CD14-positive monocyte (primary cell): Measurements from ENCODE around the gene RBFOX2. TPM values are rescaled to one million over a fixed set of nuclear protein-coding genes. Genes with fewer than 3 reads are reported as not detected.

Experiments
- DNase-seq, 3 donors: peaks; one replicate each; pipeline ENCODE4 v3.0.0-alpha.2; 2011 to 2022
- H2AFZ ChIP-seq: 2 replicates; pipeline ENCODE4 v1.6.0; 2012; ENCODE audit warnings: mild to moderate bottlenecking, low read depth, low read length, inconsistent platforms; ENCODE audit not compliant: insufficient read depth, poor library complexity, severe bottlenecking
- H3K27ac ChIP-seq, 2 donors: 1 replicate in 1 of 2; 2 replicates in 1 of 2; pipeline ENCODE4 v1.5.1; 2012 to 2013; ENCODE audit warnings: low read length in 2 of 2, control low read depth in 1 of 2, inconsistent platforms in 1 of 2, low read depth in 1 of 2, mild to moderate bottlenecking in 1 of 2
- H3K27me3 ChIP-seq, 2 donors: one replicate each; pipeline versions ENCODE4 v1.6.0 to v1.6.1; 2011 to 2013; ENCODE audit warnings: low read length in 2 of 2; ENCODE audit not compliant: control insufficient read depth in 2 of 2, insufficient read depth in 2 of 2
- H3K36me3 ChIP-seq, 2 donors: replicated peaks in 1 of 2; 1 replicate in 1 of 2; 2 replicates in 1 of 2; pipeline versions ENCODE4 v1.5.1 to v1.6.1; 2012 to 2013; ENCODE audit warnings: low read length in 2 of 2, control low read depth in 1 of 2, inconsistent platforms in 1 of 2, mild to moderate bottlenecking in 1 of 2; ENCODE audit not compliant: insufficient read depth in 2 of 2, control insufficient read depth in 1 of 2
- H3K4me1 ChIP-seq, 2 donors: 1 replicate in 1 of 2; 2 replicates in 1 of 2; pipeline versions ENCODE4 v1.5.1 to v1.6.1; 2012 to 2013; ENCODE audit warnings: low read length in 2 of 2, control low read depth in 1 of 2, inconsistent platforms in 1 of 2, mild to moderate bottlenecking in 1 of 2, moderate library complexity in 1 of 2; ENCODE audit not compliant: insufficient read depth in 2 of 2, control insufficient read depth in 1 of 2
- H3K4me2 ChIP-seq: replicated peaks from 2 replicates; pipeline ENCODE3; 2012; ENCODE audit warnings: low read length, moderate library complexity, mild to moderate bottlenecking; ENCODE audit not compliant: poor library complexity, severe bottlenecking; ENCODE audit errors: extremely low read depth
- H3K4me3 ChIP-seq, 3 experiments: fragments of 200-600 bp in 1 of 3; sonication (generic) in 1 of 3; replicated peaks in 1 of 3; 1 replicate in 2 of 3; 2 replicates in 1 of 3; pipeline ENCODE4 v1.5.1; 2011 to 2013; ENCODE audit warnings: low read length in 3 of 3, mild to moderate bottlenecking in 3 of 3, control low read depth in 2 of 3, low read depth in 2 of 3, inconsistent platforms in 1 of 3, moderate library complexity in 1 of 3
- H3K79me2 ChIP-seq: 2 replicates; pipeline ENCODE4 v1.6.0; 2012; ENCODE audit warnings: mild to moderate bottlenecking, control low read depth, inconsistent platforms, low read length, moderate library complexity; ENCODE audit not compliant: insufficient read depth
- H3K9ac ChIP-seq: 2 replicates; pipeline ENCODE4 v1.6.0; 2017; ENCODE audit warnings: low read length, mild to moderate bottlenecking; ENCODE audit not compliant: insufficient read depth, poor library complexity, severe bottlenecking
- H3K9me3 ChIP-seq, 2 donors: replicated peaks in 1 of 2; 1 replicate in 1 of 2; 2 replicates in 1 of 2; pipeline versions ENCODE4 v1.5.1 to v1.6.1; 2012 to 2013; ENCODE audit warnings: low read length in 2 of 2, control low read depth in 1 of 2; ENCODE audit not compliant: control insufficient read depth in 1 of 2, insufficient read depth in 1 of 2
- H4K20me1 ChIP-seq: 2 replicates; pipeline ENCODE4 v1.6.0; 2012; ENCODE audit warnings: mild to moderate bottlenecking, low read length, control low read depth, moderate library complexity; ENCODE audit not compliant: insufficient read depth
- H3K27ac Mint-ChIP-seq, 7 donors: one replicate each; pipeline ENCODE4 v1.8.0; 2020; ENCODE audit warnings: mild to moderate bottlenecking in 7 of 7, mixed read lengths in 7 of 7, moderate library complexity in 6 of 7, inconsistent platforms in 2 of 7
- H3K27me3 Mint-ChIP-seq, 3 donors: one replicate each; pipeline ENCODE4 v1.8.0; 2021 to 2022; ENCODE audit warnings: low read depth in 3 of 3, mild to moderate bottlenecking in 3 of 3, mixed read lengths in 3 of 3, moderate library complexity in 3 of 3, inconsistent platforms in 1 of 3
- H3K36me3 Mint-ChIP-seq, 2 donors: one replicate each; pipeline ENCODE4 v1.8.0; 2020; ENCODE audit warnings: mixed read lengths in 2 of 2, inconsistent platforms in 1 of 2, mild to moderate bottlenecking in 1 of 2
- H3K4me1 Mint-ChIP-seq: one replicate; pipeline ENCODE4 v1.8.0; 2020; ENCODE audit warnings: mild to moderate bottlenecking, mixed read lengths
- H3K4me3 Mint-ChIP-seq, 2 donors: one replicate each; pipeline ENCODE4 v1.8.0; 2020; ENCODE audit warnings: mild to moderate bottlenecking in 2 of 2, mixed read lengths in 2 of 2, moderate library complexity in 1 of 2
- H3K9me3 Mint-ChIP-seq, 7 donors: one replicate each; pipeline ENCODE4 v1.8.0; 2020 to 2022; ENCODE audit warnings: mixed read lengths in 7 of 7, mild to moderate bottlenecking in 6 of 7, moderate library complexity in 6 of 7, inconsistent platforms in 2 of 7
- WGBS: methylation state at CpG from one replicate; pipeline ENCODE4 v1.1.5; 2013; ENCODE audit warnings: missing lambda C conversion rate; ENCODE audit not compliant: insufficient coverage; 5-methylcytosine and 5-hydroxymethylcytosine counted together
- intact Hi-C, 2 donors: fragments of 100-400 bp; cut with micrococcal nuclease; formaldehyde crosslinking; loops; one replicate each; pipeline versions ENCODE4 v1.15.0 to v1.15.1; 2023
- polyA plus RNA-seq, 3 donors: library from polyadenylated mRNA; depleted of rRNA in 1 of 3; unstranded in 2 of 3; stranded (reverse) in 1 of 3; fragments of 300-500 nt in 2 of 3; fragments of >200 nt in 1 of 3; fragmentation: Illumina TruSeq in 2 of 3; gene quantifications; 1 replicate in 2 of 3; 2 replicates in 1 of 3; pipeline ENCODE4 v1.2.3, GENCODE V29; 2012 to 2021
- TF ChIP-seq, protein P1 (sequence below): fragments of 200-600 bp; IDR thresholded peaks from one replicate; pipeline ENCODE4 v1.8.0; 2022; ENCODE audit warnings: antibody characterized with exemption, mild to moderate bottlenecking

The RBFOX2 gene
- polyA plus RNA-seq, 3 donors, result not detected

DNA sequence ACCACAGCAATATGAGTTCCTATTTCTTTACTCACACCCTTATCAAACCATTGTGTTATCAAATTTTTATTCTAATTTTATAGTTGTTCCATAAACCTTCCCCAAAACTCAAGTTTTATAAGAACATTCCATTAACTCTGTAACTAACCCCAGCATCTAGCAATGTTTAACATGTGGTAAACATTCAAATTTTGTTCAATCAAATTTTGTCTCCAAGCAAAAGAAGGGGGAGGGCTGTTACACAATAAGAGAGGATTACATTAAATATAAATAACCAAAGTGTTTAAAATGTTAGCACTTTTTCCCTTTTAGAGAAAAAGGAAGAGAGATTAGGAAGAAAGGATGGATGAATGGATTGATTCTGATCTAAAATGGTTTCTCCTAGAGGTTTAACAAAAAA lies 20.5 kb downstream of the RBFOX2 start:
- Histone ChIP-seq H2AFZ (no peak overlapping the region), H4K20me1 (no peaks in the 10 kb centered on the region), H3K4me2 (no peak overlapping the region), H3K27ac (no peak overlapping the region), H3K27me3 (no peaks in the 10 kb centered on the region), H3K4me1 (no peaks in the 10 kb centered on the region), H3K36me3 (no peaks in the 10 kb centered on the region), H3K9ac (no peak overlapping the region), H3K79me2 (no peaks in the 10 kb centered on the region), H3K9me3 (no peaks in the 10 kb centered on the region), H3K4me3 (no peak overlapping the region)
- no peak overlapping the region for H3K4me3 Mint-ChIP-seq
- H3K9me3 Mint-ChIP-seq, result peaks cover 0 to 3% (median 0%) of the 10 kb centered on the region in 7 donors
- DNase-seq, result no peak
- H3K27me3 Mint-ChIP-seq, result peaks cover 0 to 7% (median 2%) of the 10 kb centered on the region in 3 donors
- no peaks in the 10 kb centered on the region for H3K36me3 Mint-ChIP-seq
- no peak overlapping the region for H3K27ac Mint-ChIP-seq
- TF ChIP-seq, protein P1, sequence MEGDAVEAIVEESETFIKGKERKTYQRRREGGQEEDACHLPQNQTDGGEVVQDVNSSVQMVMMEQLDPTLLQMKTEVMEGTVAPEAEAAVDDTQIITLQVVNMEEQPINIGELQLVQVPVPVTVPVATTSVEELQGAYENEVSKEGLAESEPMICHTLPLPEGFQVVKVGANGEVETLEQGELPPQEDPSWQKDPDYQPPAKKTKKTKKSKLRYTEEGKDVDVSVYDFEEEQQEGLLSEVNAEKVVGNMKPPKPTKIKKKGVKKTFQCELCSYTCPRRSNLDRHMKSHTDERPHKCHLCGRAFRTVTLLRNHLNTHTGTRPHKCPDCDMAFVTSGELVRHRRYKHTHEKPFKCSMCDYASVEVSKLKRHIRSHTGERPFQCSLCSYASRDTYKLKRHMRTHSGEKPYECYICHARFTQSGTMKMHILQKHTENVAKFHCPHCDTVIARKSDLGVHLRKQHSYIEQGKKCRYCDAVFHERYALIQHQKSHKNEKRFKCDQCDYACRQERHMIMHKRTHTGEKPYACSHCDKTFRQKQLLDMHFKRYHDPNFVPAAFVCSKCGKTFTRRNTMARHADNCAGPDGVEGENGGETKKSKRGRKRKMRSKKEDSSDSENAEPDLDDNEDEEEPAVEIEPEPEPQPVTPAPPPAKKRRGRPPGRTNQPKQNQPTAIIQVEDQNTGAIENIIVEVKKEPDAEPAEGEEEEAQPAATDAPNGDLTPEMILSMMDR, result no peak
- intact Hi-C loops, result no loop called here
- no peaks in the 10 kb centered on the region for H3K4me1 Mint-ChIP-seq

DNA sequence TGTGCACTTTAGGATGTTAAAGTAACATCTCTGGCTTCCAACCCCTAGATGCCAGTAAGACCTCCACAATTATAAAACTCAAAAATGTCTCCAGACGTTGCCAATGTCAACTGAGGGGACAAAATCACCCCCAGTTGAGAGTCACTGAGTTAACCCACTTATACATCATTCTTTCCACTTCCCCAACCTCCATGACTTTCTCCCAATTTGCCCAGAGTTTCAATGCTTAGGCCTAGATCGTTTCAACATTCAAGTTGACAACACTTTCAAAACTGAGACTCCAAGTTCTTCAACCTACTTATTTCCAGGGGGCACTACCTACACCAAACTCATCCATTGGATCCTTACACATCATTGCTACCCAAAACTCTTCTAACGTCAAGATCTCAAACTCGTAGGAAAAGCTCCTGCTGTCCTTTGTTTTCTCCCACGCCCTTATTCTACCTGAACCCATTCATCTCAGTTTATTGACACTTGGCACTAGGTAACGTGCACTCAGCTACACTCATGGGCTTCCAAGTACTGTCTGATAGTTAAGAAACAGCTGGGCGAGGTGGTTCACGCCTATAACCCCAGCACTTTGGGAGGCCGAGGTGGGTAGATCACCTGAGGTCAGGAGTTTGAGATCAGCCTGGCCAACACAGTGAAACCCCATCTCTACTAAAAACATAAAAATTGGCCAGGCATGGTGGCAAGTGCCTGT lies 24.5 kb downstream of the RBFOX2 start:
- Histone ChIP-seq H3K27me3 (no peaks in the 10 kb centered on the region), H3K4me3 (no peak overlapping the region), H3K27ac (no peak overlapping the region), H3K79me2 (no peaks in the 10 kb centered on the region), H2AFZ (no peak overlapping the region), H3K9ac (no peak overlapping the region), H3K4me1 (no peaks in the 10 kb centered on the region), H3K36me3 (no peaks in the 10 kb centered on the region), H4K20me1 (no peaks in the 10 kb centered on the region), H3K4me2 (no peak overlapping the region), H3K9me3 (no peaks in the 10 kb centered on the region)
- TF ChIP-seq, protein P1, result no peak
- Mint-ChIP-seq H3K4me1 (no peaks in the 10 kb centered on the region), H3K4me3 (no peak overlapping the region), H3K27me3 (peaks cover 0 to 4% (median 2%) of the 10 kb centered on the region in 3 donors), H3K9me3 (peaks cover 0 to 3% (median 0%) of the 10 kb centered on the region in 7 donors), H3K27ac (no peak overlapping the region), H3K36me3 (no peaks in the 10 kb centered on the region)
- DNase-seq, result no peak
- WGBS, result 96% methylated on average over 6 of the region's 9 CpGs
- intact Hi-C loops, result no loop called here
